Measurements from ENCODE around the gene RASSF7.

RASSF7 gene

DNA sequence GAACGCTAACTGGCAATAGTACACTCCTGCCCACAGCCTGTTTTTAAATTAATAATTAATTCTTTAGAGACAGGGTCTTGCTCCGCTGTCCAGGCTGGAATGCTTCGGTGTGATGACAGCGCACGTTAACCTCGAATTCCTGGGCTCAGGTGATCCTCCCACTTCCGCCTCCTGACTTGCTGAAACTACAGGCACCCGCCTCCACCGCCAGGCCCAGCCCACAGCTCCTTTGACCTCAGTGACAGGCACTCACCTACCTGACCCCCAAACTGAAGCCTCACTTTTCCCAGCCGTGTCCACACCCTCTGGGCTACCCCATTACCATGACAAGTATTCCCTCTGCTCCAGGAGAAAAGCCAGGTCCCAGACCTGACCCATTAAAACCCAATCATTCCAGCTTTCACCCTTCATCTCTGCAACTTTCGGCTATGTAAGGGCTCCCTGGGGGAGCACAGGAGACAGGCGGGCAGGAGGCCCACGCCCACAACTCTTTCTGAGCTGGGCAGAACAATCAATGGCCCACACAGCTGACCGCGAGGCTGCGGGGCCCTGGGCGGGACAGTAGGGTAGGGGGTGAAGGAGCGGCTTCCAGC lies 962 bp upstream of the RASSF7 start:
- in situ Hi-C loops (cut with MboI; ENCODE audit: low pct_unique_long_range_greater_than_20kb, low sequenced_read_pairs, unreplicated experiment), result loop anchor here (10.0 kb wide), 1 partner anchor 155 kb away; no protein-coding TSS in a partner anchor
- DNase-seq (ENCODE audit: low spot score), result no peak
- TF ChIP-seq, protein P1, sequence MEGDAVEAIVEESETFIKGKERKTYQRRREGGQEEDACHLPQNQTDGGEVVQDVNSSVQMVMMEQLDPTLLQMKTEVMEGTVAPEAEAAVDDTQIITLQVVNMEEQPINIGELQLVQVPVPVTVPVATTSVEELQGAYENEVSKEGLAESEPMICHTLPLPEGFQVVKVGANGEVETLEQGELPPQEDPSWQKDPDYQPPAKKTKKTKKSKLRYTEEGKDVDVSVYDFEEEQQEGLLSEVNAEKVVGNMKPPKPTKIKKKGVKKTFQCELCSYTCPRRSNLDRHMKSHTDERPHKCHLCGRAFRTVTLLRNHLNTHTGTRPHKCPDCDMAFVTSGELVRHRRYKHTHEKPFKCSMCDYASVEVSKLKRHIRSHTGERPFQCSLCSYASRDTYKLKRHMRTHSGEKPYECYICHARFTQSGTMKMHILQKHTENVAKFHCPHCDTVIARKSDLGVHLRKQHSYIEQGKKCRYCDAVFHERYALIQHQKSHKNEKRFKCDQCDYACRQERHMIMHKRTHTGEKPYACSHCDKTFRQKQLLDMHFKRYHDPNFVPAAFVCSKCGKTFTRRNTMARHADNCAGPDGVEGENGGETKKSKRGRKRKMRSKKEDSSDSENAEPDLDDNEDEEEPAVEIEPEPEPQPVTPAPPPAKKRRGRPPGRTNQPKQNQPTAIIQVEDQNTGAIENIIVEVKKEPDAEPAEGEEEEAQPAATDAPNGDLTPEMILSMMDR (IDR thresholded peaks at IDR 0.05; ENCODE audit: extremely low read depth, insufficient read depth, missing control alignments), result no peak

DNA sequence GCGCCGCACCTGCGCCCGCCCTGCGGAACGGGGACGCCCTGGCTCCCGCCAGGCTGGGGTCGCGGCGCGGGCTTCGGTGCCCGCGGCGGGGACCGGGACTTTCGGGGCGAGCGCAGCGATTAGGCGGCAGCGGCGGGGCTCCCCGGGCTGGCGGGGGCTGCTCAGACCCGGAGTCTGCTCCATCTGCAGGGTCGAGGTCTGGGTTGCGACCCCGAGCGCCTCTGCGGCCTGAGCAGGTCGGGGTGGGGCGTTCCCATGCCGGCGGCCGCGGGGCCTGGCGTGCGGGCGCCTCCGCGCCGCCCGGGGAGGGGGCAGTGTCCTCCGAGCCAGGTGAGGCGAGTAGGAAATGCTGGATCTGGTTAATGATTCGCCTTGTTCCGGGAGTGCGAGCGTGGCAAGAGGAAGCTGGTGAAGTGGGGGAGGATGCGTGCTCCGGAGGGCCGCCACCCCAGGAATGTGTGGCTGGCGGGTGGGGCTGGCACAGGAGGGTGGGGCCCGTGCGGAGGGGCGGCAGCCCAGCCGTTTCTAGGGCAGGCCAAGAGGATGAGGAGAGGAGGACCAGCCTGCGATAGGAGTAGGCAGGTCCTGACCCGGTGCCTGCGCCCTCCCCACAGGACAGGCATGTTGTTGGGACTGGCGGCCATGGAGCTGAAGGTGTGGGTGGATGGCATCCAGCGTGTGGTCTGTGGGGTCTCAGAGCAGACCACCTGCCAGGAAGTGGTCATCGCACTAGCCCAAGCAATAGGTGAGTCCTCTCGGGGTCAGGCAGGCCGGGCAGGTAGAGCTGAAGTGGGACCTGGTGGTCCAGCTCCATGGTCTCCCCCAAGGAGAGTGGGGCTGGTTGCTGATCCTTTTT lies 606 bp downstream of the RASSF7 start:
- in situ Hi-C loops (cut with MboI; ENCODE audit: low pct_unique_long_range_greater_than_20kb, low sequenced_read_pairs, unreplicated experiment), result no loop called here
- DNase-seq (ENCODE audit: low spot score), result peak; percentile 59
- TF ChIP-seq, protein P1 (IDR thresholded peaks at IDR 0.05; ENCODE audit: extremely low read depth, insufficient read depth, missing control alignments), result no peak

DNA sequence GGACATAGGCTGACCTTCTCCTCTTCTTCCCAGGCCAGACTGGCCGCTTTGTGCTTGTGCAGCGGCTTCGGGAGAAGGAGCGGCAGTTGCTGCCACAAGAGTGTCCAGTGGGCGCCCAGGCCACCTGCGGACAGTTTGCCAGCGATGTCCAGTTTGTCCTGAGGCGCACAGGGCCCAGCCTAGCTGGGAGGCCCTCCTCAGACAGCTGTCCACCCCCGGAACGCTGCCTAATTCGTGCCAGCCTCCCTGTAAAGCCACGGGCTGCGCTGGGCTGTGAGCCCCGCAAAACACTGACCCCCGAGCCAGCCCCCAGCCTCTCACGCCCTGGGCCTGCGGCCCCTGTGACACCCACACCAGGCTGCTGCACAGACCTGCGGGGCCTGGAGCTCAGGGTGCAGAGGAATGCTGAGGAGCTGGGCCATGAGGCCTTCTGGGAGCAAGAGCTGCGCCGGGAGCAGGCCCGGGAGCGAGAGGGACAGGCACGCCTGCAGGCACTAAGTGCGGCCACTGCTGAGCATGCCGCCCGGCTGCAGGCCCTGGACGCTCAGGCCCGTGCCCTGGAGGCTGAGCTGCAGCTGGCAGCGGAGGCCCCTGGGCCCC lies 1.4 kb downstream of the RASSF7 start:
- in situ Hi-C loops (cut with MboI; ENCODE audit: low pct_unique_long_range_greater_than_20kb, low sequenced_read_pairs, unreplicated experiment), result no loop called here
- TF ChIP-seq, protein P1 (IDR thresholded peaks at IDR 0.05; ENCODE audit: extremely low read depth, insufficient read depth, missing control alignments), result no peak
- DNase-seq (ENCODE audit: low spot score), result no peak

DNA sequence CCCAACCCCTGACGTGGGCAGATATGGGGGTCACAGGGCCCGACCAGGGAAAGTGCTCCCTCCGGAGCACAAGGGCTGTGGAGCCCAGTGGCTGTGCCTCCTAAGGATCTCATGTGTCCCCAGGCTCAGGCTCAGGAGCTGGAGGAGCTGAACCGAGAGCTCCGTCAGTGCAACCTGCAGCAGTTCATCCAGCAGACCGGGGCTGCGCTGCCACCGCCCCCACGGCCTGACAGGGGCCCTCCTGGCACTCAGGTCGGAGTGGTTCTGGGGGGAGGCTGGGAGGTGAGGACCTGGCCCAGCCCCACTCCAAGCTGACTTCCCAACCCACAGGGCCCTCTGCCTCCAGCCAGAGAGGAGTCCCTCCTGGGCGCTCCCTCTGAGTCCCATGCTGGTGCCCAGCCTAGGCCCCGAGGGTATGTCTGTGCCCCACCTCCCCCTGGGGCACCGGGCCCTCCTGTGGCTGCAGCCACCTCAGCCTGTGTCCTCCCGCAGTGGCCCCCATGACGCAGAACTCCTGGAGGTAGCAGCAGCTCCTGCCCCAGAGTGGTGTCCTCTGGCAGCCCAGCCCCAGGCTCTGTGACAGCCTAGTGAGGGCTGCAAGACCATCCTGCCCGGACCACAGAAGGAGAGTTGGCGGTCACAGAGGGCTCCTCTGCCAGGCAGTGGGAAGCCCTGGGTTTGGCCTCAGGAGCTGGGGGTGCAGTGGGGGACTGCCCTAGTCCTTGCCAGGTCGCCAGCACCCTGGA lies 2.5 kb downstream of the RASSF7 start:
- TF ChIP-seq, protein P1 (IDR thresholded peaks at IDR 0.05; ENCODE audit: extremely low read depth, insufficient read depth, missing control alignments), result no peak
- in situ Hi-C loops (cut with MboI; ENCODE audit: low pct_unique_long_range_greater_than_20kb, low sequenced_read_pairs, unreplicated experiment), result no loop called here
- DNase-seq (ENCODE audit: low spot score), result no peak

DNA sequence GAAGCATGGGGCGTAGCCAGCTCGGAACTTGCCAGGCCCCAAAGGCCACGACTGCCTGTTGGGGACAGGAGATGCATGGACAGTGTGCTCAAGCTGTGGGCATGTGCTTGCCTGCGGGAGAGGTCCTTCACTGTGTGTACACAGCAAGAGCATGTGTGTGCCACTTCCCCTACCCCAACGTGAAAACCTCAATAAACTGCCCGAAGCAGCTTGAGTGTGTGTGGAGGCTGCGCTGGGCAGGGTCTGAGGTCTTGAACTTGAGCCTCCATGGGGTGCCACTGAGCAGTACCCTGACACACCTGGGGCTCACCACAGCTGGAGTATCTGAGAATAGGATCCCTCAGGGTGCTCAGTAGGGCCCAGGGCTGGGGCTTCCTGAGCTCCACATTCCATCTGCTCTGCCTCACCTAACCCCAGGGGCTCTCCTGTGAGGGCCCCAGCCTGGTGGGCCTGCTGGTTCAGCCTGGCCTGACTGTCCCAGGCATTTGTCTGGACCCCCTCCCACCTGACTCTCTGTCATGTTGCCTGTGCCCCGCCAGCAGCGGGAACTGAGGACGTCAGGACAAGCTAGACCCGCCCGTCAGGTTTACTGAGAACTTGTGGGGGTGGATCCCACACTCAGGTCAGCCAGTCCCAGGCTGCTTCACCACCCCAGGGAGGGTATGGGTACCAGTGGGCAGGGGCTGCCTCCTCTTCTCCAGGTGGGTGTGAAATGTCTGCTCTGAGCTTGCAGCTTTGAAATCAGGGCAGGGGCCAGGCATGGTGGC lies 3.2 kb downstream of the RASSF7 start:
- in situ Hi-C loops (cut with MboI; ENCODE audit: low pct_unique_long_range_greater_than_20kb, low sequenced_read_pairs, unreplicated experiment), result no loop called here
- TF ChIP-seq, protein P1 (IDR thresholded peaks at IDR 0.05; ENCODE audit: extremely low read depth, insufficient read depth, missing control alignments), result no peak

More for the DNA sequence above, 3.2 kb downstream of the RASSF7 start:
- DNase-seq (ENCODE audit: low spot score), result no peak

All from GM13977 (cell line).